GM12878 (cell line): Measurements from ENCODE around the gene HOXD13. TPM values are rescaled to one million over a fixed set of nuclear protein-coding genes. Genes with fewer than 3 reads are reported as not detected.

ENCODE experiments used
- ATAC-seq: fragments of 200-7000 bp; cut with Tn5 transposase; 3 replicates; pipeline ENCODE4 v1.9.1; 2020; ENCODE audit warnings: mild to moderate bottlenecking, moderate library complexity
- BruUV-seq: library from RNA; stranded (reverse); fragments of 400-500 nt; replicated peaks from 2 replicates; lab custom pipeline; 2021; lab: Mats Ljungman, UMichigan
- CTCF ChIA-PET: fragments of 300-600 bp; sonication (Branson Sonifier 250); formaldehyde crosslinking; extraction: SDS; loops from one replicate; lab custom pipeline; 2021; ENCODE audit warnings: inconsistent platforms; lab: Yijun Ruan, JAX
- POLR2A ChIA-PET: fragments of 350-600 bp; formaldehyde crosslinking; extraction: SDS; loops from one replicate; lab custom pipeline; 2021; ENCODE audit warnings: inconsistent platforms; lab: Charles Lee
- RAD21 ChIA-PET: fragments of 300-600 bp; sonication (Branson Sonifier 250); formaldehyde crosslinking; loops from one replicate; lab custom pipeline; 2023; ENCODE audit warnings: antibody characterized with exemption; ENCODE audit not compliant: unreplicated experiment; lab: Charles Lee
- SMC1A ChIA-PET: fragments of 300-600 bp; sonication (Branson Sonifier 250); formaldehyde crosslinking; loops from one replicate; lab custom pipeline; 2023; ENCODE audit not compliant: unreplicated experiment, uncharacterized antibody; lab: Charles Lee
- DNase-seq: peaks from one replicate; pipeline ENCODE4 v3.0.0-alpha.2; 2011; ENCODE audit warnings: low read depth, low spot score
- FAIRE-seq: peaks from 3 replicates; lab custom pipeline; 2011; peaks lifted over from hg19 to GRCh38; lab: Jason Lieb, UNC
- H2AFZ ChIP-seq: 2 replicates; pipeline ENCODE4 v1.6.0; 2011; ENCODE audit warnings: low read depth, low read length, control low read depth; ENCODE audit not compliant: control insufficient read depth
- H3K27ac ChIP-seq: 2 replicates; pipeline ENCODE4 v1.5.1; 2011; ENCODE audit warnings: control low read depth; ENCODE audit not compliant: control insufficient read depth, insufficient read depth
- H3K27me3 ChIP-seq, 2 experiments: replicated peaks in 1 of 2; 2 replicates each; pipeline versions ENCODE4 v1.6.0 to v1.6.1; 2011; ENCODE audit warnings: low read length in 1 of 2; ENCODE audit not compliant: control insufficient read depth in 2 of 2, insufficient read depth in 2 of 2
- H3K36me3 ChIP-seq, 2 experiments: 2 replicates each; pipeline ENCODE4 v1.5.1; 2011; ENCODE audit warnings: low read length in 1 of 2; ENCODE audit not compliant: control insufficient read depth in 2 of 2, insufficient read depth in 2 of 2
- H3K4me1 ChIP-seq: 2 replicates; pipeline ENCODE4 v1.6.1; 2011; ENCODE audit warnings: mild to moderate bottlenecking, low read length, moderate library complexity, mixed read lengths; ENCODE audit not compliant: control insufficient read depth, insufficient read depth
- H3K4me2 ChIP-seq: 2 replicates; pipeline ENCODE4 v1.6.0; 2011; ENCODE audit warnings: control low read depth; ENCODE audit not compliant: control insufficient read depth, insufficient read depth
- H3K4me3 ChIP-seq: fragments of 200-600 bp; sonication (generic); 2 replicates; pipeline ENCODE4 v1.5.1; 2016
- H3K79me2 ChIP-seq: 2 replicates; pipeline ENCODE4 v1.6.0; 2011; ENCODE audit warnings: low read length; ENCODE audit not compliant: control insufficient read depth, insufficient read depth
- H3K9ac ChIP-seq: 2 replicates; pipeline ENCODE4 v1.8.0; 2011; ENCODE audit warnings: low read length, control low read depth, mixed read lengths; ENCODE audit not compliant: control insufficient read depth, insufficient read depth
- H3K9me3 ChIP-seq: replicated peaks from 3 replicates; pipeline ENCODE4 v1.5.1; 2011; ENCODE audit warnings: mild to moderate bottlenecking, low read length; ENCODE audit not compliant: control insufficient read depth, insufficient read depth
- H4K20me1 ChIP-seq: 2 replicates; pipeline ENCODE4 v1.6.0; 2011; ENCODE audit not compliant: control insufficient read depth, insufficient read depth
- ATF7 ChIP-seq: fragments of 450-650 bp; IDR thresholded peaks from 2 replicates; pipeline ENCODE4 v1.6.1; 2016; ENCODE audit warnings: low read depth, mild to moderate bottlenecking
- BMI1 ChIP-seq: fragments of 450-650 bp; IDR thresholded peaks from 2 replicates; pipeline ENCODE4 v1.6.1; 2016; ENCODE audit warnings: mild to moderate bottlenecking, moderate library complexity, borderline replicate concordance
- FOXM1 ChIP-seq: IDR thresholded peaks from 2 replicates; pipeline ENCODE4 v1.6.1; 2012; ENCODE audit warnings: low read depth, mild to moderate bottlenecking, inconsistent platforms, low read length, moderate library complexity
- IRF4 ChIP-seq: IDR thresholded peaks from 2 replicates; pipeline ENCODE4 v1.6.1; 2011; ENCODE audit warnings: low read depth, low read length
- NR2F1 ChIP-seq: fragments of 450-650 bp; conservative IDR thresholded peaks from 2 replicates; pipeline ENCODE4 v1.6.1; 2017; ENCODE audit warnings: mild to moderate bottlenecking
- SRF ChIP-seq, 2 experiments: IDR thresholded peaks; 2 replicates each; pipeline ENCODE4 v1.6.1; 2011; ENCODE audit warnings: low read depth in 2 of 2, low read length in 2 of 2, mild to moderate bottlenecking in 1 of 2, moderate library complexity in 1 of 2
- STAT1 ChIP-seq: fragments of 450-650 bp; conservative IDR thresholded peaks from 2 replicates; pipeline ENCODE4 v1.6.1; 2014; ENCODE audit warnings: antibody characterized with exemption, mild to moderate bottlenecking
- WGBS: methylation state at CpG from one replicate; pipeline ENCODE4 v1.1.6; 2016; ENCODE audit warnings: low lambda C conversion rate; ENCODE audit not compliant: insufficient replicate concordance, insufficient coverage; ENCODE audit errors: missing lambda C conversion rate; 5-methylcytosine and 5-hydroxymethylcytosine counted together
- in situ Hi-C: fragments of 300-500 bp; cut with MboI; formaldehyde crosslinking; loops from 9 replicates; pipeline ENCODE4 v1.14.3; 2018; ENCODE audit warnings: mixed read lengths
- intact Hi-C: fragments of 100-400 bp; cut with micrococcal nuclease; formaldehyde crosslinking; loops from one replicate; pipeline ENCODE4 v1.14.2; 2022; ENCODE audit not compliant: unreplicated experiment
- polyA plus RNA-seq, 11 experiments: library from polyadenylated mRNA; depleted of rRNA in 4 of 11; unstranded in 6 of 11; stranded (reverse) in 5 of 11; fragments of >200 nt; fragmentation: Nextera tagmentation in 4 of 11; fragmentation: Illumina TruSeq in 1 of 11; extraction: Ambion mirVana in 4 of 11; extraction: Trizol in 1 of 11; gene quantifications; 1 replicate in 1 of 11; 2 replicates in 10 of 11; pipeline versions ENCODE4 v1.2.1 to v1.2.3, GENCODE V29; 2011 to 2016; ENCODE audit warnings: inconsistent platforms in 2 of 11, missing spikeins in 2 of 11, low read depth in 1 of 11
- total RNA-seq, 4 experiments: library from RNA; depleted of rRNA in 3 of 4; stranded (reverse); fragments of >200 nt in 3 of 4; fragmentation: Illumina TruSeq in 1 of 4; extraction: Trizol in 1 of 4; gene quantifications; 2 replicates each; pipeline versions ENCODE4 v1.2.1 to v1.2.3, GENCODE V29; 2013 to 2021
- TF ChIP-seq, protein P1 (sequence below), 3 experiments: IDR thresholded peaks in 2 of 3; conservative IDR thresholded peaks in 1 of 3; 2 replicates each; pipeline ENCODE4 v1.5.1; 2011; ENCODE audit warnings: low read depth in 3 of 3, low read length in 3 of 3, mild to moderate bottlenecking in 3 of 3, control low read depth in 2 of 3, moderate library complexity in 2 of 3, inconsistent platforms in 1 of 3, mixed read lengths in 1 of 3; ENCODE audit not compliant: control insufficient read depth in 2 of 3, insufficient read depth in 1 of 3; ENCODE audit errors: extremely low read depth in 1 of 3

The HOXD13 gene
- total and polyA plus RNA-seq, 10 of the 15 experiments (the other 5 are each of a cell fraction or from before 2014, with no cell fraction given), result not detected

DNA sequence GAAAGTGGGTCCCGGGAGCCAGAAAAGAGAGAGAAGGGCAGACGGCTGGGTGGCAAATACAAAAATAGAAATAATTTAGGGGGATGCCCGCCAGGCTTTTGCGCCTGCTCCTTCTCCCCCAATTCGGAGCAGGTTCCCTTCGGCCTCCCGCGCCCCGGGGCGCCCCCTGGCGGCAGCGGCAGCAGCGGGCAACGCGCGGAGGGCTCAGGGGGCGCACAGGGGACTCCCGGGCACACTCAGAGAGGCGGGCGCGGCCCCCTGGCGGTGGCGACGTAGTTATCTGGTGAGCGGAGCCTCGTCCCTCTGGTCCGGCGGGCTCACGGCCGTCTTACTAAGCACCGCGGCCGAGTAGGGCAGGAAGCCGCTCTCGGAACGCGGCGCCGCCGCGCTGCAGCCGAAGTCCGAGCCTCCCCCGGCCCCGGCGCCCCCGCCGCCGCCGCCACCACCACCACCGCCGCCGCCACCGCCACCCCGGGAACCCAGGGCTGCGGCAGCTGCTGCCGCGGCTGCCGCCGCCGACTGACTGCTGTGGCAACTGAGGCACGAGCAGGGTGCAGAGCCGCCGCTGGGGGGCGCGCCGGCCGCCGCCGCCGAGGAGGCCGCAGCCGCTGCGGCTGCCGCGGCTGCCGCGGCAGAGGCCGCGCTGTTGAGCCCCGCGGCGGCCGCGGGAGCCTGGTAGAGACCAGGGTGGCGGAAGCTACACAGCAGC lies 12.5 kb upstream of the HOXD13 start:
- whole genome bisulfite sequencing, result 56% methylated on average over 41 of the region's 86 CpGs
- intact Hi-C loops, result loop anchor here (10.0 kb wide), 1 partner anchor 195 kb away; no protein-coding TSS in a partner anchor
- POLR2A ChIA-PET, result no interaction called here

More for the DNA sequence above, 12.5 kb upstream of the HOXD13 start:
- BruUV-seq, result no TSS peak
- H3K79me2 ChIP-seq, result no peaks in the 10 kb centered on the region
- DNase-seq, result no peak
- H3K9me3 ChIP-seq, result peaks cover 20% of the 10 kb centered on the region; the same call in 2 of the 3 replicates
- FAIRE-seq, result no peak
- SMC1A ChIA-PET, result no interaction called here
- no peaks in the 10 kb centered on the region for H4K20me1 ChIP-seq
- H3K36me3 ChIP-seq, result no peaks in the 10 kb centered on the region
- peaks cover 0 to 25% of the 10 kb centered on the region in 2 experiments; a peak in 3 of 4 replicates for H3K27me3 ChIP-seq
- H3K9ac ChIP-seq, result no peak overlapping the region
- no peaks in the 10 kb centered on the region for H3K4me1 ChIP-seq
- H3K4me2 ChIP-seq, result no peak overlapping the region
- RAD21 ChIA-PET, result no interaction called here
- CTCF ChIA-PET, result no interaction called here
- ATAC-seq, result no peak
- H3K27ac ChIP-seq, result no peak overlapping the region
- TF ChIP-seq, protein P1, sequence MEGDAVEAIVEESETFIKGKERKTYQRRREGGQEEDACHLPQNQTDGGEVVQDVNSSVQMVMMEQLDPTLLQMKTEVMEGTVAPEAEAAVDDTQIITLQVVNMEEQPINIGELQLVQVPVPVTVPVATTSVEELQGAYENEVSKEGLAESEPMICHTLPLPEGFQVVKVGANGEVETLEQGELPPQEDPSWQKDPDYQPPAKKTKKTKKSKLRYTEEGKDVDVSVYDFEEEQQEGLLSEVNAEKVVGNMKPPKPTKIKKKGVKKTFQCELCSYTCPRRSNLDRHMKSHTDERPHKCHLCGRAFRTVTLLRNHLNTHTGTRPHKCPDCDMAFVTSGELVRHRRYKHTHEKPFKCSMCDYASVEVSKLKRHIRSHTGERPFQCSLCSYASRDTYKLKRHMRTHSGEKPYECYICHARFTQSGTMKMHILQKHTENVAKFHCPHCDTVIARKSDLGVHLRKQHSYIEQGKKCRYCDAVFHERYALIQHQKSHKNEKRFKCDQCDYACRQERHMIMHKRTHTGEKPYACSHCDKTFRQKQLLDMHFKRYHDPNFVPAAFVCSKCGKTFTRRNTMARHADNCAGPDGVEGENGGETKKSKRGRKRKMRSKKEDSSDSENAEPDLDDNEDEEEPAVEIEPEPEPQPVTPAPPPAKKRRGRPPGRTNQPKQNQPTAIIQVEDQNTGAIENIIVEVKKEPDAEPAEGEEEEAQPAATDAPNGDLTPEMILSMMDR (IDR thresholded peaks at IDR 0.05 in 2 of 3, conservative IDR thresholded peaks at IDR 0.05 in 1 of 3; ENCODE audit: control insufficient read depth in 2 of 3, extremely low read depth in 1 of 3, insufficient read depth in 1 of 3, low read depth in 3 of 3, low read length in 3 of 3), result peak in 2 of 3 experiments; percentile 23 to 24; a peak in 2 of 6 replicates
- TF ChIP-seq FOXM1, result no peak
- no peak for TF ChIP-seq ATF7
- TF ChIP-seq IRF4, result no peak
- TF ChIP-seq NR2F1, result no peak
- TF ChIP-seq STAT1, result no peak
- TF ChIP-seq SRF (IDR thresholded peaks at IDR 0.05; ENCODE audit: low read depth in 2 of 2, low read length in 2 of 2), result no peak
- TF ChIP-seq BMI1, result no peak
- TF ChIP-seq, all 136 proteins: peak for 1
- in situ Hi-C loops, result no loop called here
- no peak overlapping the region for H3K4me3 ChIP-seq
- H2AFZ ChIP-seq, result no peak overlapping the region
